Fibroblast of mammary gland (primary cell): ENCODE measurements around the gene HS3ST4.

Source experiments
- DNase-seq: peaks from one replicate; pipeline ENCODE4 v3.0.0-alpha.2; 2010; ENCODE audit warnings: low read depth
- H3K4me3 ChIP-seq: 2 replicates; pipeline ENCODE4 v1.5.1; 2011; ENCODE audit warnings: low read depth, mild to moderate bottlenecking, low read length, moderate library complexity; ENCODE audit not compliant: control insufficient read depth
- TF ChIP-seq, protein P1 (sequence below): conservative IDR thresholded peaks from 2 replicates; pipeline ENCODE4 v1.5.1; 2011; ENCODE audit warnings: low read depth, low read length, inconsistent platforms; ENCODE audit not compliant: control insufficient read depth, insufficient read depth

HS3ST4 gene

DNA sequence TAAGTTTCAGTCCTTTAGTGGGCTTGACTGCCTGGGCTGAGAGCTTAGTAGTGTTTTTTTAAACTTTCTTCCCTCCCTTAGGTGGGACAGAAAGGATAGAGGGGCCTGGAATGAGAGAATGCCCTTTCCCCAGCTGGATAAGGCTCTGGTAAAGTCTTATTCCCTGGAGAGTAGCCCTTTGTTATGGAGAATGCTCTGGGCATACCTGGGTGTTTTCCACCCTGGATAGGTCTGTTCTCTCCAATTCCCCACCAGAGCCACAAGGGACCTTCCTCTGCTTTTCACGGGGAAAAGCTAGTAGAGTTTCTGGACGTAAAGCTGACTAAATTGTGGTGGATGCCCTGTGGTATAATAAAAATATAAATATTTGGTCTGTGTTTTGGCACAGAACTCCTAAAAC, 164.1 kb downstream of the HS3ST4 start:
- no peak for DNase-seq
- H3K4me3 ChIP-seq: no peak overlapping the region
- TF ChIP-seq, protein P1, sequence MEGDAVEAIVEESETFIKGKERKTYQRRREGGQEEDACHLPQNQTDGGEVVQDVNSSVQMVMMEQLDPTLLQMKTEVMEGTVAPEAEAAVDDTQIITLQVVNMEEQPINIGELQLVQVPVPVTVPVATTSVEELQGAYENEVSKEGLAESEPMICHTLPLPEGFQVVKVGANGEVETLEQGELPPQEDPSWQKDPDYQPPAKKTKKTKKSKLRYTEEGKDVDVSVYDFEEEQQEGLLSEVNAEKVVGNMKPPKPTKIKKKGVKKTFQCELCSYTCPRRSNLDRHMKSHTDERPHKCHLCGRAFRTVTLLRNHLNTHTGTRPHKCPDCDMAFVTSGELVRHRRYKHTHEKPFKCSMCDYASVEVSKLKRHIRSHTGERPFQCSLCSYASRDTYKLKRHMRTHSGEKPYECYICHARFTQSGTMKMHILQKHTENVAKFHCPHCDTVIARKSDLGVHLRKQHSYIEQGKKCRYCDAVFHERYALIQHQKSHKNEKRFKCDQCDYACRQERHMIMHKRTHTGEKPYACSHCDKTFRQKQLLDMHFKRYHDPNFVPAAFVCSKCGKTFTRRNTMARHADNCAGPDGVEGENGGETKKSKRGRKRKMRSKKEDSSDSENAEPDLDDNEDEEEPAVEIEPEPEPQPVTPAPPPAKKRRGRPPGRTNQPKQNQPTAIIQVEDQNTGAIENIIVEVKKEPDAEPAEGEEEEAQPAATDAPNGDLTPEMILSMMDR: no peak

DNA sequence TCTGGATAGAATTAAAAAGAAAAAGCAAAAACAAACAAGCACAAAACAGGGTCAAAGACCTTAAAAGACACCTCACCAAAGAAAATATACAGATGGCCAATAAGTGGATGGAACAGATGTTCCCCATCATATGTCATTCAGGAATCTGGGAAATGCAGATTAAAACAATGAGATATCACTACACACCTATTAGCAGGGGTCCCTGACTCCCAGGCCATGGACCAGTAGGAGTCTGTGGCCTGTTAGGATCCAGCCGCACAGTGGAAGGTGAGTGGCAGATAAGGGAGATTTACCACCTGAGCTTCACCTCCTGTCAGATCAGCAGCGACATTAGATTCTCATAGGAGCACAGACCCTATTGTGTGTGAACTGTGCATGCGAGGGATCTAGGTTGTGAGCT, 167.9 kb downstream of the HS3ST4 start:
- TF ChIP-seq, protein P1: no peak
- no peak overlapping the region for H3K4me3 ChIP-seq
- no peak for DNase-seq

DNA sequence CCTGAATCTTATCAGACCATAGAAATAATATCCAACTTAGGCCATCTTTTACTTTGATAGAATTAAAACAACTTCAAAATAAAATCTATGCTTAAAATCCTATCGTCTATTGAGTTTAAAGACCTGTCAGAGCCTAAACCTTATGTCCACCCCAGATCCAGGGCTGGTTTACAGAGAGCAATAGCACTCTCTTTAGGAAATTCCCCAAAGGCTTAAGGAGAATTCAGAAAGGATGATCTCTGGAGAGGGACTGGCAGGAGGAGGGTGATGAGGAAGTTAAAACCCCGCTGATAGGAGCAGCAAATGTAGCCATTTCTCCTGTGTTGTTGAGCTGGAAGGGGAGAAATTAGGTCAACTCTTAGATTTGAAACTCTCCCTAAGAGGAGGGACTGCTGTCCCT, 175.3 kb downstream of the HS3ST4 start:
- no peak overlapping the region for H3K4me3 ChIP-seq
- DNase-seq: no peak
- TF ChIP-seq, protein P1: no peak

DNA sequence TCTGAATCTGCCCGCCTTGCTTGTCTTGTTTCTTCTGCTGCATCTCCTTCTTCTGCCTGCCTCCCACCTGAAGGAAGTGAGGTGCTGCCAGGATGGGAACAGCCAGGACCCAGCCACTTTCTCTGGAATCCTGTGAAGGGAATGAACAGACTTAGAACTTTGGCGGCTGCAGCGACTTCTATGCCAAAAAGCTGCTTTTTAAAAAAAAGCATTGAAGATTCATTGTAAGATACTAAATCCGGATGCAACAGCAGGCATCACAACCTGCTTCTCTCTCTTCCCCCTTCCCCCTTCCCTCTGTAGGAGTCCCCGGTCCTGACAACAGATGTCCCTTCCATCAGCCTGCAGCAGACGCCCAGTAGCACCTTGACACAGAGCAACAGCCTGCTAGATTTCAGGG, 176.3 kb downstream of the HS3ST4 start:
- TF ChIP-seq, protein P1: no peak
- DNase-seq: no peak
- H3K4me3 ChIP-seq: no peak overlapping the region

DNA sequence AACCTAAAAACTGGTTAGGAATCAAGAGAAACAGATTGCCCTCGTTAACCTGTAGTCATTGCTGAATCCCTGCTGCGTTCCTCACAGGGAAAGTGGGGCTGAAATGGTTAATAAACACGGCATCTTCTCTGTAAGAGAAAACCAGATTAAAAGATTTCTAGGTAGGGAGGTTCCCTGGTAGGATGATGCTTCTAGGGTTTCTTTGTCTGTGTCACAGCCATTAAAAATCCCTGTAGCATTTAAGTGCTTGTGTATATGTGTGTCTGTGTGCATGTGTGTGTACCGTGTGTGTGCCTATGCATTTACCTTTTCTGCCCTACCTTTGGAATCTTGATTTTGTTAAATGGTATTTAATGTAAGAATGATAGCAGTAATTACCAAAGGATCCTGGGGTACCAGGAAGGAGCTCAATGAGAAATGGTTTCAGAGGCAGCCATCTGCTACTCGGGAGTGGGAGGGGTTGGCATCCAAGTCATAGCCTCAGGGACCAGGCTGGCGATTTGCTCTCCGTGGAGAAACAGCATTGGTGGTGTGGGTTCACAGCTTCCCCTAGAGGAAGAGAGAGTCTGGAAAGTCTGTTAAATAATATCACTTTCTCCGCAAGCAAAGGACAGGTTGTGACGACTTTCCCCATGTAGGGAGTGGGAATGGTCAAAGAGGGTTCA, 177.1 kb downstream of the HS3ST4 start:
- H3K4me3 ChIP-seq: no peak overlapping the region
- DNase-seq: no peak
- TF ChIP-seq, protein P1: no peak

DNA sequence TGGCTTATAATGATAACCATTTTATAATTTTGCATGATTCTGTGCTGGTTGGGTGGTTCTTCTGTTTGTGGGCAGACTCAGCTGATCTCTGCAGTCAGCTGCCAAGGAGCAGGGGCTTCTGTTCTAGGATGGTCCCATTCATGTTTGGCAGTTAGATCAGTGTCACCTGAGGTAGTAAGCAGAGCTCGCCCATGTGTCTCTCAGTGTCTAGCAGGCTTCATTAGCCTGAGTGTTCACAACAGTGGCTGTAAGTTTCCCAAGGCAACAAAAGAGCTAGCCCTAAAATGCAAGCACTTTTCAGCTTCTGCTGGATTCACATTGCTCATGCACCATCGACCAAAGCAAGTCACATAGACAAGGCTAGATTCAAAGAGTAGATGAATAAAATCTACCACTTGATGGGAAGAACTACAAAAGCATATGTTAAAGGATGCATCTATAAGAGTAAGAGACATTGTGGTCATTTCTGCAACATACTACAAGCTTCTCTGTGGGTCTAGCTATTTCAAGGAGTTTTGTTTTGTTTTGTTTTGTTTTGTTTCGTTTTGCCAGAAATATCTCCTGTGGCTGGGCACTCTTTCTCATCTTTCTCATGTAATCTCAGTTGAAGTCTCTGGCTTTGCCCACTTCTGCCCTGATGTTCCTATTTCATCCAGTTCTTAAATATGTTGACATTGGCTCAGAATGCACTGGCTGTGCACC, 180.8 kb downstream of the HS3ST4 start:
- H3K4me3 ChIP-seq: no peak overlapping the region
- DNase-seq: no peak
- TF ChIP-seq, protein P1: no peak
